Dendritic cell treated with granulocyte-macrophage colony-stimulating factor and Interleukin-4, amounts not matched to agents 40 ng/mL and 50 ng/mL, for 4 days (primary cell): ENCODE data around the gene CRTC3.

ENCODE experiments used
- H3K27ac Mint-ChIP-seq: one replicate; pipeline ENCODE4 v1.8.0; 2022; ENCODE audit warnings: mild to moderate bottlenecking, mixed read lengths
- H3K27me3 Mint-ChIP-seq: one replicate; pipeline ENCODE4 v1.8.0; 2022; ENCODE audit warnings: mild to moderate bottlenecking, mixed read lengths
- H3K36me3 Mint-ChIP-seq: one replicate; pipeline ENCODE4 v1.8.0; 2022; ENCODE audit warnings: low read depth, mixed read lengths
- H3K4me1 Mint-ChIP-seq: one replicate; pipeline ENCODE4 v1.8.0; 2022; ENCODE audit warnings: low read depth, mixed read lengths
- H3K4me3 Mint-ChIP-seq: one replicate; pipeline ENCODE4 v1.8.0; 2022; ENCODE audit warnings: mild to moderate bottlenecking, moderate library complexity, mixed read lengths
- H3K9me3 Mint-ChIP-seq: one replicate; pipeline ENCODE4 v1.8.0; 2022; ENCODE audit warnings: mixed read lengths
- intact Hi-C: fragments of 100-400 bp; cut with micrococcal nuclease; formaldehyde crosslinking; loops from one replicate; pipeline ENCODE4 v1.15.0; 2022

CRTC3 gene

GRCh38 chr15:90637693-90638092 lies 108.0 kb downstream of the CRTC3 start:
- Mint-ChIP-seq H3K27ac (no peak overlapping the region), H3K4me1 (peaks cover 33% of the 10 kb centered on the region), H3K4me3 (no peak overlapping the region), H3K27me3 (no peaks in the 10 kb centered on the region), H3K9me3 (no peaks in the 10 kb centered on the region), H3K36me3 (peaks cover 79% of the 10 kb centered on the region)
- intact Hi-C loops: no loop called here

GRCh38 chr15:90638201-90638691 lies 108.5 kb downstream of the CRTC3 start:
- H3K4me1 Mint-ChIP-seq: peaks cover 39% of the 10 kb centered on the region
- intact Hi-C loops: no loop called here
- H3K9me3 Mint-ChIP-seq: no peaks in the 10 kb centered on the region
- no peak overlapping the region for H3K4me3 Mint-ChIP-seq
- no peaks in the 10 kb centered on the region for H3K27me3 Mint-ChIP-seq
- H3K36me3 Mint-ChIP-seq: peaks cover 79% of the 10 kb centered on the region
- H3K27ac Mint-ChIP-seq: peak overlapping the region; percentile 17

GRCh38 chr15:90638963-90639362 lies 109.2 kb downstream of the CRTC3 start:
- Mint-ChIP-seq H3K27me3 (no peaks in the 10 kb centered on the region), H3K4me3 (no peak overlapping the region), H3K36me3 (peaks cover 79% of the 10 kb centered on the region), H3K4me1 (peaks cover 46% of the 10 kb centered on the region), H3K27ac (peak overlapping the region; percentile 17), H3K9me3 (no peaks in the 10 kb centered on the region)
- intact Hi-C loops: no loop called here

- intact Hi-C loops: no loop called here
- Mint-ChIP-seq H3K4me3 (no peak overlapping the region), H3K27ac (no peak overlapping the region), H3K9me3 (no peaks in the 10 kb centered on the region), H3K36me3 (peaks cover 79% of the 10 kb centered on the region), H3K4me1 (peaks cover 64% of the 10 kb centered on the region), H3K27me3 (no peaks in the 10 kb centered on the region)
These were observed 111.1 kb downstream of the CRTC3 start for GRCh38 chr15:90640862-90641261.

GRCh38 chr15:90641581-90642463 lies 112.1 kb downstream of the CRTC3 start:
- Mint-ChIP-seq H3K27me3 (no peaks in the 10 kb centered on the region), H3K36me3 (peaks cover 77% of the 10 kb centered on the region), H3K4me1 (peaks cover 74% of the 10 kb centered on the region), H3K27ac (no peak overlapping the region), H3K9me3 (no peaks in the 10 kb centered on the region), H3K4me3 (no peak overlapping the region)
- intact Hi-C loops: no loop called here

- Mint-ChIP-seq H3K9me3 (no peaks in the 10 kb centered on the region), H3K27me3 (no peaks in the 10 kb centered on the region), H3K4me1 (peaks cover 72% of the 10 kb centered on the region), H3K27ac (no peak overlapping the region), H3K36me3 (peaks cover 76% of the 10 kb centered on the region), H3K4me3 (no peak overlapping the region)
- intact Hi-C loops: no loop called here
These were observed 113.0 kb downstream of the CRTC3 start for GRCh38 chr15:90642464-90643300.

- H3K27ac Mint-ChIP-seq: peak overlapping the region; percentile 79
- no peak overlapping the region for H3K4me3 Mint-ChIP-seq
- H3K4me1 Mint-ChIP-seq: peaks cover 74% of the 10 kb centered on the region
- H3K27me3 Mint-ChIP-seq: no peaks in the 10 kb centered on the region
- intact Hi-C loops: no loop called here
- peaks cover 71% of the 10 kb centered on the region for H3K36me3 Mint-ChIP-seq
- no peaks in the 10 kb centered on the region for H3K9me3 Mint-ChIP-seq
These were observed 113.5 kb downstream of the CRTC3 start for GRCh38 chr15:90643301-90643632.

- H3K36me3 Mint-ChIP-seq: peaks cover 61% of the 10 kb centered on the region
- H3K27me3 Mint-ChIP-seq: no peaks in the 10 kb centered on the region
- H3K9me3 Mint-ChIP-seq: no peaks in the 10 kb centered on the region
- H3K27ac Mint-ChIP-seq: peak overlapping the region; percentile 79
- peaks cover 82% of the 10 kb centered on the region for H3K4me1 Mint-ChIP-seq
- H3K4me3 Mint-ChIP-seq: no peak overlapping the region
- intact Hi-C loops: no loop called here
These were observed 114.8 kb downstream of the CRTC3 start for GRCh38 chr15:90644526-90644925.

GRCh38 chr15:90644952-90645725 lies 115.4 kb downstream of the CRTC3 start:
- Mint-ChIP-seq H3K36me3 (peaks cover 61% of the 10 kb centered on the region), H3K4me1 (peaks cover 88% of the 10 kb centered on the region), H3K27me3 (no peaks in the 10 kb centered on the region), H3K27ac (peak overlapping the region; percentile 65), H3K9me3 (no peaks in the 10 kb centered on the region), H3K4me3 (no peak overlapping the region)
- intact Hi-C loops: no loop called here

- H3K4me1 Mint-ChIP-seq: peaks cover 88% of the 10 kb centered on the region
- intact Hi-C loops: no loop called here
These were observed 116.3 kb downstream of the CRTC3 start for GRCh38 chr15:90645873-90646575.

GRCh38 chr15:90646662-90647305 lies 117.1 kb downstream of the CRTC3 start:
- Mint-ChIP-seq H3K4me1 (peaks cover 87% of the 10 kb centered on the region), H3K27ac (peak overlapping the region; percentile 65), H3K27me3 (no peaks in the 10 kb centered on the region), H3K36me3 (peaks cover 44% of the 10 kb centered on the region), H3K4me3 (no peak overlapping the region), H3K9me3 (no peaks in the 10 kb centered on the region)
- intact Hi-C loops: no loop called here

More at GRCh38 chr15:90645873-90646575, 116.3 kb downstream of the CRTC3 start:
- Mint-ChIP-seq H3K36me3 (peaks cover 52% of the 10 kb centered on the region), H3K27me3 (no peaks in the 10 kb centered on the region), H3K4me3 (no peak overlapping the region), H3K9me3 (no peaks in the 10 kb centered on the region), H3K27ac (peak overlapping the region; percentile 65)

- H3K36me3 Mint-ChIP-seq: peaks cover 39% of the 10 kb centered on the region
- H3K27ac Mint-ChIP-seq: no peak overlapping the region
- peaks cover 82% of the 10 kb centered on the region for H3K4me1 Mint-ChIP-seq
- no peaks in the 10 kb centered on the region for H3K9me3 Mint-ChIP-seq
- H3K27me3 Mint-ChIP-seq: no peaks in the 10 kb centered on the region
- no peak overlapping the region for H3K4me3 Mint-ChIP-seq
- intact Hi-C loops: no loop called here
These were observed 117.6 kb downstream of the CRTC3 start for GRCh38 chr15:90647326-90647725.
